GM12801 (cell line): ENCODE data around the gene ARFGAP3.

Source experiments
- TF ChIP-seq, protein P1 (sequence below): IDR thresholded peaks from one replicate; pipeline ENCODE4 v1.5.1; 2011; ENCODE audit warnings: control low read depth; ENCODE audit not compliant: insufficient read length; ENCODE audit errors: extremely low read depth

ARFGAP3 gene

DNA sequence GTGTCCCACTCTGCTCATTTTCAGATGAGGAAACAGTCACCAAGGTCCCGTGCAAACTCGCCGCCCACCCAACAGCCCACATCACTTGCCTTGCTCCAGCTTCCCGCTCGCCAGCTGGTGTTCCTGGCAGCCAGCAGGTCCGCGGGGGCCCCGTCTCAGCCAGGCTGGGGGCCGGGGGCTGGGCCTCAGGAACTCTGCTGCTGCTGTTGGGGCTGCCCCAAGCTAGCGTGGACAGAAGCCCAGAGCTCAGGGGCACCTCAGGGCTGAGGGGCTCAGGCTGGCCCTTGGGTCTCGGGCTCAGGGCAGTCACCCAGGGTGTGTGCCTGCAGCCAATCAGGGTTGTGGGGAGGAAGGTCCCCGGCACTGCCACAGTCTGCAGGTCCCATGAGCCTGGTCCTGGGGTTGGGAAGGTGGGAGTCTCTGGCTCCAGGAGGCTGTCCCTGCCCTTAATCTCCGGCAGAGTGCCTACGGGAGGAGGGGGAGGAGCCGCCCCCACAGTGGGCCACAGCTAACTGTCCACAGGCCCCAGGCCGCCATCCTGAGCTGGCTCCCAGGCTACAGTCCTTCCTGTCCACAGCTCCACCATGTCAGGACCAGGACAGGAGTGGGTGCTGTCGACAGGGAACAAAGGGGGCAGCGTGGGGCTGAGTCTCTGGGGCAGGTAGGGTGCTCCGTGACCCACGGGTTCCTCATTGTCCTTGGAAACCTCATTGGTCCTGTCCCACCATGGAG, 65.2 kb downstream of the ARFGAP3 start:
- TF ChIP-seq, protein P1, sequence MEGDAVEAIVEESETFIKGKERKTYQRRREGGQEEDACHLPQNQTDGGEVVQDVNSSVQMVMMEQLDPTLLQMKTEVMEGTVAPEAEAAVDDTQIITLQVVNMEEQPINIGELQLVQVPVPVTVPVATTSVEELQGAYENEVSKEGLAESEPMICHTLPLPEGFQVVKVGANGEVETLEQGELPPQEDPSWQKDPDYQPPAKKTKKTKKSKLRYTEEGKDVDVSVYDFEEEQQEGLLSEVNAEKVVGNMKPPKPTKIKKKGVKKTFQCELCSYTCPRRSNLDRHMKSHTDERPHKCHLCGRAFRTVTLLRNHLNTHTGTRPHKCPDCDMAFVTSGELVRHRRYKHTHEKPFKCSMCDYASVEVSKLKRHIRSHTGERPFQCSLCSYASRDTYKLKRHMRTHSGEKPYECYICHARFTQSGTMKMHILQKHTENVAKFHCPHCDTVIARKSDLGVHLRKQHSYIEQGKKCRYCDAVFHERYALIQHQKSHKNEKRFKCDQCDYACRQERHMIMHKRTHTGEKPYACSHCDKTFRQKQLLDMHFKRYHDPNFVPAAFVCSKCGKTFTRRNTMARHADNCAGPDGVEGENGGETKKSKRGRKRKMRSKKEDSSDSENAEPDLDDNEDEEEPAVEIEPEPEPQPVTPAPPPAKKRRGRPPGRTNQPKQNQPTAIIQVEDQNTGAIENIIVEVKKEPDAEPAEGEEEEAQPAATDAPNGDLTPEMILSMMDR = no peak

DNA sequence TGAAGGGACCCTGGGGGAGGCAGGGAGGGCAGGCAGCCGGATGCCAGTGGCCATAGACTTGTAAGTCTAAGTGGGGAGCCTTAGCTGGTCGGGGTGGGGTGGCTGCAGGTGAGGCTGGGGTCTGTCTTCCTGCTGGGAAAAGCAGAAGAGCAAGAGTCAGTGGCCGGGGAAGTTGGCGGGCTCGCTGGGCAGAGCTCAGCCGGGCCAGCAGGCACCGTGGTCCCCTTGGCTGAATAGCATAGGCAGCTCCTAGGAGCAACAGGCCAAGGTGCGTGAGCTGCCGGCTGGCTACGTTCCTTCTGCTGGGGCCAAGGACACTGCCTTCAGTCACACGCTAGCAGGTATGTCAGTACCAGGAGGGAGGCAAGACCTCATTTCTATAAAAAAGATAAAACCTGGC, 68.6 kb downstream of the ARFGAP3 start:
- TF ChIP-seq, protein P1 = no peak

DNA sequence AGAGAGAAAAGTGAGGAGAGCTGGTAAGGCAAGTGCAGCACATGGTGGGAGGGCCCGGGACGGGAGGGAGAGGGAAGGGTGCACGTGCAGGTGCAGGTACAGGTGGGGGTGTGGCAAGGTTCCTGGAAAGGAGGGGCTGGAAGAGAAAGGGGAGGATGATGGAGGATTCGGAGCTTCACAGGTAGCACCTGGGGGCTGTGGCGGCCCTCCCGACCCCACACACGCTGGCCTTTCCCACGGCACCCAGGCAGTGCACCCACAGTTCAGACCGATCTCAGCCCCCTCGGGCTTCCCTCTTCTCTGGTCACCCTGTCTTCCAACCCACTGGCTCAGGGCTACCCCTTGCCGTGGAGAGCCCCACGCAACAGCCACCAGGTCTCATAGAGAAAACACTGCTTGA, 69.1 kb downstream of the ARFGAP3 start:
- TF ChIP-seq, protein P1 = no peak

DNA sequence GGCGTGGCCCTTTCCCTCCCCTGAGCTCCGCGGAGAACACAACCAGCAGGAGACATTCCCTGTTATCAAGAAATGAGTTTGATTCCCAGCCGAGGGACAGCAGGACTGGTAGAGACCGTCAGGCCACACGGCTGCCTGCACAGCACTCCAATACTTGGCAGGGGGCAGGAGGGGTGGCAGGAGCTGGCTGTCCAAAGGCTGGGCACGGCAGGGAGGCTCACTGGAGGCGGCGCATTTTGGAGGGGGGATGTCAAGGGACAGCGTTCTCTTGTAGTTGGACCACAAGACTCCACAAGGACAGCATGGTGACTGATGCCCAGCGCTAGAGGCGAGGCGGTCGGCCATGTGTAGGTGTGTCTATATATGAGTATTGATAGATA, 69.7 kb downstream of the ARFGAP3 start:
- TF ChIP-seq, protein P1 = no peak

DNA sequence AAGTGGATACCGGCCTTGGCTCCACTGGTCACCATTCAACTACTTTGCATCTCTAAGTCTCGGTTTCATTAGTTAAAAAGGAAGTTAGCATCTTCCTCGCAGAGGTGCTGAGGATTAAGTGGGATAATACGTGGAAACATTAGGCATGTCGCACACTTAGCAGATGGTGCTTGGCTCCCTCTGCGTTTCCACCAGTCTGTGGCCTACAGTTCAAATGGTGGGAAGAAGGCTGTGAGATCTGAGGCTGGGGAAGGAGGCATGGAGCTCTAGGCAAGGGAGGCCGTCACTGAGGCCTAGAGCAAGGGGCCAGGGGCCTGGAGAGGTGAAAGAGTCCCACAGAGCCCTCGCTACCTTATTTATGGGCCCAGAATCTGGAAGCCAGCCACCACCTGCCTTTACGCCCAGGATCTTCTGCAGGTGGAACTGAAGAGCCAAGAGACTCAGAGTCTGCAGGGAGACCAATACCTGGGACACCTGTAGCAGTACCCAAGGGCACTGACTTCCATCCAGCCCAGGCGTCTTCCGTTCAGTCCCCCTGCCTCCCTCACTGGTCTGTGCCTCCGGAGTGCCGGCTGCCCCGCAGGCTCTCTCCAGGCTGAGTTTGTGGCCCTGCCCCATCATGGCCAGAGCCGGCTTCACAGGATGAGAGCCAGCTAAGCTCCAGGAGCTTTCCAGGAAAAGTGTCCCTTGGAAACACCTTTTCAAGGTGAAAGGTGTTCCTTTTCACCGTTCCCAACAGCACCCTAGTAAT, 70.3 kb downstream of the ARFGAP3 start:
- TF ChIP-seq, protein P1 = no peak

DNA sequence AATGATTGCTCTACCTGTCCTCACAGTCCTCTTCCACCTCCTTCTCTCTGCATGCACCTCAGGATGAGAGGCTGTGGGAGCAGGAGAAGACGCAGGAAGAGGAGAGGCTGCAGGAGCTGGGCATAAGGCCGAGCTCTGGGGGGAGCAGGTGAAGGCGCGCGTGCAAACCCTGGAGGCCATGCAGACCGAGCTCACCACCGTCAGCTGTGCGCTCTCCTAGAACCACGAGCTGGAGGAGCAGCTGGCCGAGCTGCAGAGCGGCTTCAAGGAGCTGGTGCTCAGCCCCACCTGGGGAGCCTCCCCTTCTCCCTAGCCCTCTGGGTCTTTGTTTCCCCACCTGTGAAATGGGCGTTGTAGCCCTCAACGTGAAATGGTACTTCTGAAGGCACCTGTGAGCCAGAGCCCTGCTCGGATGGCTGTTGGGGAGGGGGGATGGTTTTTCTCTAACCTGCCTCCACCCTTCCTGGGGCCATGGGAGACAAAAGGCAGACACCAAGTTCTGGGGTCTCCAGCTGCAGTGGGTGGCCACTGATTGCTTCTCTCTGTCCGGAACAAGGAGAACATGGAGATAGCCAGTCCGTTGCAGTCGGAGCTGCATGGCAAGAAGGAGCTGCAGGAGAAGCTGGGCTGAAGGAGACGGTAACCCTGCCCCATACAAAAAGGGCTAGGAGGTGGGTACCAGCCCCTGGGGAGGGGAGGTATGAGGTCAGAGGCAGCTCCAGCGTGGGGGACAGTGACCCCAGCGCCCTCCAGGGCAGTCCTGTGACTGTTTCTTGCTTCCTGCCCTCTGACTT, 71.2 kb downstream of the ARFGAP3 start:
- TF ChIP-seq, protein P1 = no peak

DNA sequence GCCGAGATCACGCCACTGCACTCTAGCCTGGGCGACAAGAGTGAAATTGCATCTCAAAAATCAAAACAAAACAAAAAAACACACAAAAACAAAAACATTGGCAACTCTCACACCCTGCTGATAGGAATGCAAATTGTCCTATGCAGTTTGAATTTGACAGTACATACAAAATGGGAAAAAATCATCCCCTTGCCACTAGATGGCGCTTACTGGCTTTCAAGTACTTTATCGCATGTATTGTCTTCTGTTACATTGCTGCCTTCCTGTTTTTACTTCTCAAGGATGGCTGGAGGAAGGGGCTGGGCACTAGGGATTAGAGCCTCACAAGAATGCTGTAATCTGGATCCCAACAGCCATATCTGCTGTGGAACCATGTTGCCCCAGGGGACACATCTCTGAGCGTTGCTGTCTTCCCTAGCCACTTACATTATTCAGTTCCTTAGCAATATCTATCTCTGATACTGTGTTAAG, 77.0 kb downstream of the ARFGAP3 start:
- TF ChIP-seq, protein P1 = peak; percentile 81
